Measurements from ENCODE around the gene PSRC1. TPM values are rescaled to one million over a fixed set of nuclear protein-coding genes. Genes with fewer than 3 reads are reported as not detected.

Gene PSRC1
- total and polyA plus RNA-seq, 2 experiments from 2014 or later: 10.1 to 13.7 TPM

DNA sequence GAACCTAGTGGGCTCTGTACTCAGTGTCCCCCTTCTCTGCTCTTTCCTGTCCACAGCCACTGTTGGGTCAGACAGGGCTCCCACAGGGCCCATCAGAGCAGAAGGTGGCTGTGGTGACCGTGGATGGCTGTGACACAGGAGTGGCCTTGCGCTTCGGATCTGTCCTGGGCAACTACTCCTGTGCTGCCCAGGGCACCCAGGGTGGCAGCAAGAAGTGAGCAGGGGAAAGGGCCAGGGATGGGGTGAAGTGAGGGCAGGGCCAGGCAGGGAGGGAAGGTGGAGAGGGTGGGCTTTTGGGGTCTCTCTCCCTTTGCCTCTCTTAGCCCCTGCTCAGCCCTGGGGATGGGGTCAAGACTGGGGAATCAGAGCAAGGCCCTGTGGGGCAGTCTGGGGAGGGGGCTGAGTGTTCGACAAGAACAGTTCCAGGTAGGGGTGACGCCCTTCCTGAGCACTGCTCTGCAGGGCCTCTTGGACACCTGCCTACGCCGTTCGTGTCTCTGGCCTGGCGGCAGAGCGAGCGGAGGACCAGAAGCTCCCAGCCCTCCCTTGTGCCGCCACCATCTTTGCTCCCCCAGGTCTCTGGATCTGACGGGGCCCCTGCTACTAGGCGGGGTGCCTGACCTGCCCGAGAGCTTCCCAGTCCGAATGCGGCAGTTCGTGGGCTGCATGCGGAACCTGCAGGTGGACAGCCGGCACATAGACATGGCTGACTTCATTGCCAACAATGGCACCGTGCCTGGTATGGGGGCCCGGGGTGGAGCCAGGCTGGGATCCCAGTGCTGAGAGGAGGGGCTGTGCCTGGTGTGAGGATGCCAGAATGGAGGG is 20.5 kb downstream of the PSRC1 start:
- H3K9me2 ChIP-seq (replicated peaks; ENCODE audit: insufficient read depth): no peaks in the 10 kb centered on the region
- no peaks in the 10 kb centered on the region for H3K9me3 ChIP-seq (ENCODE audit: low read depth)
- no peaks in the 10 kb centered on the region for H4K20me1 ChIP-seq (ENCODE audit: insufficient read depth, poor library complexity, severe bottlenecking)
- no peak overlapping the region for H3K27ac ChIP-seq
- whole genome bisulfite sequencing (ENCODE audit: low lambda C conversion rate, missing lambda C conversion rate): 90% methylated on average over 22 of the region's 22 CpGs
- no peaks in the 10 kb centered on the region for H3K27me3 ChIP-seq
- H3K4me3 ChIP-seq: no peak overlapping the region
- H2AFZ ChIP-seq: no peak overlapping the region
- no peaks in the 10 kb centered on the region for H3K79me2 ChIP-seq
- no peaks in the 10 kb centered on the region for H3K4me1 ChIP-seq (ENCODE audit: insufficient read depth)
- DNase-seq (ENCODE audit: low spot score): no peak
- no peaks in the 10 kb centered on the region for H3K36me3 ChIP-seq (replicated peaks; ENCODE audit: insufficient read depth, low read depth)
- TF ChIP-seq EZH2phosphoT487 (IDR thresholded peaks at IDR 0.05; ENCODE audit: low read depth, severe bottlenecking, unreplicated experiment) (no peak), EZH2 (IDR thresholded peaks at IDR 0.05; ENCODE audit: borderline replicate concordance) (no peak)
- TF ChIP-seq, protein P1, sequence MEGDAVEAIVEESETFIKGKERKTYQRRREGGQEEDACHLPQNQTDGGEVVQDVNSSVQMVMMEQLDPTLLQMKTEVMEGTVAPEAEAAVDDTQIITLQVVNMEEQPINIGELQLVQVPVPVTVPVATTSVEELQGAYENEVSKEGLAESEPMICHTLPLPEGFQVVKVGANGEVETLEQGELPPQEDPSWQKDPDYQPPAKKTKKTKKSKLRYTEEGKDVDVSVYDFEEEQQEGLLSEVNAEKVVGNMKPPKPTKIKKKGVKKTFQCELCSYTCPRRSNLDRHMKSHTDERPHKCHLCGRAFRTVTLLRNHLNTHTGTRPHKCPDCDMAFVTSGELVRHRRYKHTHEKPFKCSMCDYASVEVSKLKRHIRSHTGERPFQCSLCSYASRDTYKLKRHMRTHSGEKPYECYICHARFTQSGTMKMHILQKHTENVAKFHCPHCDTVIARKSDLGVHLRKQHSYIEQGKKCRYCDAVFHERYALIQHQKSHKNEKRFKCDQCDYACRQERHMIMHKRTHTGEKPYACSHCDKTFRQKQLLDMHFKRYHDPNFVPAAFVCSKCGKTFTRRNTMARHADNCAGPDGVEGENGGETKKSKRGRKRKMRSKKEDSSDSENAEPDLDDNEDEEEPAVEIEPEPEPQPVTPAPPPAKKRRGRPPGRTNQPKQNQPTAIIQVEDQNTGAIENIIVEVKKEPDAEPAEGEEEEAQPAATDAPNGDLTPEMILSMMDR (IDR thresholded peaks at IDR 0.05; ENCODE audit: poor library complexity): no peak
- no peak overlapping the region for H3K4me2 ChIP-seq

DNA sequence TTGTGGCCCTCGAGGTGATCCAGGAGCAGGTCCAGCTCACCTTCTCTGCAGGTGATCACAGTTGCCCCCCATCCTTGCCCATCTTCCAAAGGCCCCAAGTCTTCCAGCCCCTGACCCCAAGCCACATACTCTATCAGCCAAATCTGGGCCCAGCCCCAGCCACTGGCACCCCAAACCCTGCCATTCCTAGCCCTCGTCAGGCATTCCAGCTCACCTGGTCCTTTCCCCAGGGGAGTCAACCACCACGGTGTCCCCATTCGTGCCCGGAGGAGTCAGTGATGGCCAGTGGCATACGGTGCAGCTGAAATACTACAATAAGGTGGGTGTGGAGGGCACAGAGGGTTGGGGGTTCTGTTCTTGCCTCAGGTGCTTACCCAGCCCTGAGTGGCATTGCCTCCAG is 21.4 kb downstream of the PSRC1 start:
- DNase-seq (ENCODE audit: low spot score): no peak
- Histone ChIP-seq H3K4me1 (ENCODE audit: insufficient read depth) (no peaks in the 10 kb centered on the region), H3K36me3 (replicated peaks; ENCODE audit: insufficient read depth, low read depth) (no peaks in the 10 kb centered on the region), H4K20me1 (ENCODE audit: insufficient read depth, poor library complexity, severe bottlenecking) (no peaks in the 10 kb centered on the region), H3K9me2 (replicated peaks; ENCODE audit: insufficient read depth) (no peaks in the 10 kb centered on the region), H3K79me2 (no peaks in the 10 kb centered on the region), H2AFZ (no peak overlapping the region), H3K9me3 (ENCODE audit: low read depth) (no peaks in the 10 kb centered on the region), H3K4me2 (no peak overlapping the region), H3K4me3 (no peak overlapping the region), H3K27me3 (no peaks in the 10 kb centered on the region), H3K27ac (no peak overlapping the region)
- WGBS (ENCODE audit: low lambda C conversion rate, missing lambda C conversion rate): 87% methylated on average over 5 of the region's 6 CpGs
- TF ChIP-seq, protein P1 (IDR thresholded peaks at IDR 0.05; ENCODE audit: poor library complexity): no peak
- TF ChIP-seq EZH2phosphoT487 (IDR thresholded peaks at IDR 0.05; ENCODE audit: low read depth, severe bottlenecking, unreplicated experiment) (no peak), EZH2 (IDR thresholded peaks at IDR 0.05; ENCODE audit: borderline replicate concordance) (no peak)

DNA sequence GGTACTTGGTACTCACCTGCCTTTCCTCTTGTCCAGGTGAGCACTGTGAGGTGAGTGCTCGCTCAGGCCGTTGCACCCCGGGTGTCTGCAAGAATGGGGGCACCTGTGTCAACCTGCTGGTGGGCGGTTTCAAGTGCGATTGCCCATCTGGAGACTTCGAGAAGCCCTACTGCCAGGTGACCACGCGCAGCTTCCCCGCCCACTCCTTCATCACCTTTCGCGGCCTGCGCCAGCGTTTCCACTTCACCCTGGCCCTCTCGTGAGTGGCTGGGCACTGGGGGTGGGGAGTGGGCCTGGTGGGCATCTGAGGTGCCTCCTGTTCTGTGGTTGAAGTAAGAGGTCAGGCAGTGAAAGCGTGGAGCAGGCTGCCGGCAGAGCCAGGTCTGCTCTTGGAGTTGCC is 21.9 kb downstream of the PSRC1 start:
- Histone ChIP-seq H3K27ac (no peak overlapping the region), H3K9me2 (replicated peaks; ENCODE audit: insufficient read depth) (no peaks in the 10 kb centered on the region), H3K79me2 (no peaks in the 10 kb centered on the region), H3K27me3 (no peaks in the 10 kb centered on the region), H3K9me3 (ENCODE audit: low read depth) (no peaks in the 10 kb centered on the region), H4K20me1 (ENCODE audit: insufficient read depth, poor library complexity, severe bottlenecking) (no peaks in the 10 kb centered on the region), H2AFZ (no peak overlapping the region), H3K36me3 (replicated peaks; ENCODE audit: insufficient read depth, low read depth) (no peaks in the 10 kb centered on the region), H3K4me2 (no peak overlapping the region), H3K4me1 (ENCODE audit: insufficient read depth) (no peaks in the 10 kb centered on the region), H3K4me3 (no peak overlapping the region)
- 95% methylated on average over 16 of the region's 16 CpGs for WGBS (ENCODE audit: low lambda C conversion rate, missing lambda C conversion rate)
- TF ChIP-seq EZH2 (IDR thresholded peaks at IDR 0.05; ENCODE audit: borderline replicate concordance): no peak
- TF ChIP-seq EZH2phosphoT487 (IDR thresholded peaks at IDR 0.05; ENCODE audit: low read depth, severe bottlenecking, unreplicated experiment): no peak
- TF ChIP-seq, protein P1 (IDR thresholded peaks at IDR 0.05; ENCODE audit: poor library complexity): no peak
- no peak for DNase-seq (ENCODE audit: low spot score)
